Hepatocyte (in vitro differentiated cells): ENCODE data around the gene SLC44A3.

Experiments used
- EZH2 ChIP-seq: fragments of 200-600 bp; sonication (generic); IDR thresholded peaks from 2 replicates; pipeline ENCODE4 v1.6.1; 2016; ENCODE audit warnings: antibody characterized with exemption, mild to moderate bottlenecking, borderline replicate concordance
- EZH2phosphoT487 ChIP-seq: fragments of 200-600 bp; sonication (generic); IDR thresholded peaks from one replicate; pipeline ENCODE4 v1.6.1; 2018; ENCODE audit warnings: antibody characterized with exemption, mild to moderate bottlenecking, low read depth, moderate library complexity; ENCODE audit not compliant: unreplicated experiment, severe bottlenecking
- TF ChIP-seq, protein P1 (sequence below): fragments of 200-600 bp; sonication (generic); IDR thresholded peaks from 2 replicates; pipeline ENCODE4 v1.5.1; 2016; ENCODE audit warnings: antibody characterized with exemption, mild to moderate bottlenecking; ENCODE audit not compliant: poor library complexity

- TF ChIP-seq, protein P1, sequence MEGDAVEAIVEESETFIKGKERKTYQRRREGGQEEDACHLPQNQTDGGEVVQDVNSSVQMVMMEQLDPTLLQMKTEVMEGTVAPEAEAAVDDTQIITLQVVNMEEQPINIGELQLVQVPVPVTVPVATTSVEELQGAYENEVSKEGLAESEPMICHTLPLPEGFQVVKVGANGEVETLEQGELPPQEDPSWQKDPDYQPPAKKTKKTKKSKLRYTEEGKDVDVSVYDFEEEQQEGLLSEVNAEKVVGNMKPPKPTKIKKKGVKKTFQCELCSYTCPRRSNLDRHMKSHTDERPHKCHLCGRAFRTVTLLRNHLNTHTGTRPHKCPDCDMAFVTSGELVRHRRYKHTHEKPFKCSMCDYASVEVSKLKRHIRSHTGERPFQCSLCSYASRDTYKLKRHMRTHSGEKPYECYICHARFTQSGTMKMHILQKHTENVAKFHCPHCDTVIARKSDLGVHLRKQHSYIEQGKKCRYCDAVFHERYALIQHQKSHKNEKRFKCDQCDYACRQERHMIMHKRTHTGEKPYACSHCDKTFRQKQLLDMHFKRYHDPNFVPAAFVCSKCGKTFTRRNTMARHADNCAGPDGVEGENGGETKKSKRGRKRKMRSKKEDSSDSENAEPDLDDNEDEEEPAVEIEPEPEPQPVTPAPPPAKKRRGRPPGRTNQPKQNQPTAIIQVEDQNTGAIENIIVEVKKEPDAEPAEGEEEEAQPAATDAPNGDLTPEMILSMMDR: no peak
- TF ChIP-seq EZH2phosphoT487 (no peak), EZH2 (no peak)
Observed at GRCh38 chr1:94912263-94913184, 92.4 kb downstream of the SLC44A3 start.
